Measurements from ENCODE around the gene PSMB7. TPM values are rescaled to one million over a fixed set of nuclear protein-coding genes. Genes with fewer than 3 reads are reported as not detected.

PSMB7 gene
- total RNA-seq, 1 donor from 2014 or later = 120 TPM

- TF ChIP-seq, protein P1, sequence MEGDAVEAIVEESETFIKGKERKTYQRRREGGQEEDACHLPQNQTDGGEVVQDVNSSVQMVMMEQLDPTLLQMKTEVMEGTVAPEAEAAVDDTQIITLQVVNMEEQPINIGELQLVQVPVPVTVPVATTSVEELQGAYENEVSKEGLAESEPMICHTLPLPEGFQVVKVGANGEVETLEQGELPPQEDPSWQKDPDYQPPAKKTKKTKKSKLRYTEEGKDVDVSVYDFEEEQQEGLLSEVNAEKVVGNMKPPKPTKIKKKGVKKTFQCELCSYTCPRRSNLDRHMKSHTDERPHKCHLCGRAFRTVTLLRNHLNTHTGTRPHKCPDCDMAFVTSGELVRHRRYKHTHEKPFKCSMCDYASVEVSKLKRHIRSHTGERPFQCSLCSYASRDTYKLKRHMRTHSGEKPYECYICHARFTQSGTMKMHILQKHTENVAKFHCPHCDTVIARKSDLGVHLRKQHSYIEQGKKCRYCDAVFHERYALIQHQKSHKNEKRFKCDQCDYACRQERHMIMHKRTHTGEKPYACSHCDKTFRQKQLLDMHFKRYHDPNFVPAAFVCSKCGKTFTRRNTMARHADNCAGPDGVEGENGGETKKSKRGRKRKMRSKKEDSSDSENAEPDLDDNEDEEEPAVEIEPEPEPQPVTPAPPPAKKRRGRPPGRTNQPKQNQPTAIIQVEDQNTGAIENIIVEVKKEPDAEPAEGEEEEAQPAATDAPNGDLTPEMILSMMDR (IDR thresholded peaks at IDR 0.05) = no peak
- no peak overlapping the region for H3K27ac Mint-ChIP-seq
- H3K4me3 Mint-ChIP-seq = no peak overlapping the region
- ATAC-seq (ENCODE audit: low read depth) (no peak), DNase-seq (no peak)
- CTCF ChIA-PET = no interaction called here
- intact Hi-C loops (cut with micrococcal nuclease) = no loop called here
- no peaks in the 10 kb centered on the region for H3K4me1 Mint-ChIP-seq
- POLR2A ChIA-PET = interaction anchor here (0.6 kb wide), 1 partner anchor 36 kb away, joined by 3 read pairs; no protein-coding TSS in a partner anchor
- H3K36me3 Mint-ChIP-seq (ENCODE audit: low read depth) = no peaks in the 10 kb centered on the region
- peaks cover 44% of the 10 kb centered on the region for H3K27me3 Mint-ChIP-seq
- H3K9me3 Mint-ChIP-seq = no peaks in the 10 kb centered on the region
Measured at GRCh38 chr9:124452841-124453585, 37.8 kb upstream of the PSMB7 start.

- intact Hi-C loops (cut with micrococcal nuclease) = no loop called here
- Mint-ChIP-seq H3K36me3 (ENCODE audit: low read depth) (no peaks in the 10 kb centered on the region), H3K4me1 (no peaks in the 10 kb centered on the region), H3K4me3 (no peak overlapping the region), H3K27me3 (peaks cover 41% of the 10 kb centered on the region), H3K9me3 (no peaks in the 10 kb centered on the region), H3K27ac (no peak overlapping the region)
- DNase-seq (no peak), ATAC-seq (ENCODE audit: low read depth) (no peak)
- ChIA-PET POLR2A (no interaction called here), CTCF (no interaction called here)
- TF ChIP-seq, protein P1 (IDR thresholded peaks at IDR 0.05) = no peak
Measured at GRCh38 chr9:124452326-124452725, 37.1 kb upstream of the PSMB7 start.

- Mint-ChIP-seq H3K4me1 (no peaks in the 10 kb centered on the region), H3K36me3 (ENCODE audit: low read depth) (no peaks in the 10 kb centered on the region), H3K9me3 (no peaks in the 10 kb centered on the region), H3K27ac (no peak overlapping the region), H3K27me3 (peaks cover 44% of the 10 kb centered on the region), H3K4me3 (no peak overlapping the region)
- TF ChIP-seq, protein P1 (IDR thresholded peaks at IDR 0.05) = no peak
- no peak for DNase-seq
- ATAC-seq (ENCODE audit: low read depth) = no peak
- POLR2A ChIA-PET = no interaction called here
- CTCF ChIA-PET = no interaction called here
- intact Hi-C loops (cut with micrococcal nuclease) = no loop called here
Measured at GRCh38 chr9:124450931-124451661, 35.9 kb upstream of the PSMB7 start.

- POLR2A ChIA-PET = no interaction called here
Measured at GRCh38 chr9:124450241-124450924, 35.1 kb upstream of the PSMB7 start, which contains the start of gene ADGRD2. Gene ADGRD2 (plus strand): TSS chr9:124450451. CDS start chr9:124451667, 1,216 bp downstream.

More at GRCh38 chr9:124450241-124450924, 35.1 kb upstream of the PSMB7 start, which contains the start of gene ADGRD2:
- intact Hi-C loops (cut with micrococcal nuclease) = no loop called here
- TF ChIP-seq, protein P1 (IDR thresholded peaks at IDR 0.05) = no peak
- H3K27me3 Mint-ChIP-seq = peaks cover 44% of the 10 kb centered on the region
- DNase-seq (no peak), ATAC-seq (ENCODE audit: low read depth) (no peak)
- CTCF ChIA-PET = no interaction called here
- H3K9me3 Mint-ChIP-seq = no peaks in the 10 kb centered on the region
- no peaks in the 10 kb centered on the region for H3K4me1 Mint-ChIP-seq
- H3K4me3 Mint-ChIP-seq = no peak within 1 kb of the TSS
- H3K27ac Mint-ChIP-seq = no peak within 1 kb of the TSS
- H3K36me3 Mint-ChIP-seq (ENCODE audit: low read depth) = no peaks in the 10 kb centered on the region

All from activated B cell treated with CpG ODN at 0.5 μM for 24 hours (primary cell).